Mammary epithelial cell (primary cell): ENCODE results near the gene OTUB2.

Experiments used
- CTCF ChIP-seq, 2 donors: IDR thresholded peaks in 1 of 2; conservative IDR thresholded peaks in 1 of 2; 2 replicates each; pipeline ENCODE4 v1.5.1; 2011 to 2012; ENCODE audit warnings: inconsistent platforms in 2 of 2, low read length in 2 of 2, mild to moderate bottlenecking in 2 of 2, control low read depth in 1 of 2, low read depth in 1 of 2; ENCODE audit not compliant: insufficient read depth in 1 of 2; ENCODE audit errors: extremely low read depth in 1 of 2
- EZH2 ChIP-seq: IDR thresholded peaks from 2 replicates; pipeline ENCODE4 v1.6.1; 2012; ENCODE audit warnings: low read length, inconsistent platforms, borderline replicate concordance

- TF ChIP-seq CTCF (conservative IDR thresholded peaks at IDR 0.05 in 1 of 2, IDR thresholded peaks at IDR 0.05 in 1 of 2; ENCODE audit: extremely low read depth in 1 of 2, insufficient read depth in 1 of 2, low read depth in 1 of 2, low read length in 2 of 2) (no peak), EZH2 (no peak)
These were observed 16.4 kb upstream of the OTUB2 start for GRCh38 chr14:94009767-94010166.
